SK-N-SH (cell line): Measurements from ENCODE around the gene CTBP1. TPM values are rescaled to one million over a fixed set of nuclear protein-coding genes. Genes with fewer than 3 reads are reported as not detected.

Source experiments
- CTCF ChIA-PET: fragments of 300-600, 350-600 bp; formaldehyde crosslinking; extraction: SDS; loops from one replicate; lab custom pipeline; 2021; lab: Yijun Ruan, JAX
- POLR2A ChIA-PET: fragments of 350-600 bp; sonication (Branson Sonifier 250); formaldehyde crosslinking; extraction: SDS; loops from one replicate; lab custom pipeline; 2020; ENCODE audit warnings: antibody characterized with exemption, inconsistent platforms; lab: Yijun Ruan, JAX
- DNase-seq: peaks from one replicate; pipeline ENCODE4 v3.0.0; 2012
- H2AFZ ChIP-seq: fragments of 200-600 bp; sonication (generic); 2 replicates; pipeline ENCODE4 v1.8.1; 2016; ENCODE audit warnings: antibody characterized with exemption, mild to moderate bottlenecking, low read depth
- H3F3A ChIP-seq: fragments of 200-600 bp; sonication (generic); replicated peaks from 2 replicates; pipeline ENCODE3; 2016; ENCODE audit warnings: antibody characterized with exemption, mild to moderate bottlenecking; ENCODE audit not compliant: insufficient read depth
- H3K27ac ChIP-seq, 2 experiments: fragments of 200-500 bp in 1 of 2; fragments of 200-600 bp in 1 of 2; sonication (Bioruptor generic) in 1 of 2; sonication (generic), shearing (Covaris generic) in 1 of 2; 2 replicates each; pipeline versions ENCODE4 v1.5.1 to v1.6.1; 2014 to 2016; ENCODE audit warnings: low read depth in 2 of 2, inconsistent platforms in 1 of 2, low read length in 1 of 2, mild to moderate bottlenecking in 1 of 2, mixed read lengths in 1 of 2
- H3K27me3 ChIP-seq: fragments of 200-600 bp; sonication (generic), shearing (Covaris generic); 2 replicates; pipeline ENCODE4 v1.6.1; 2016; ENCODE audit warnings: mixed run types; ENCODE audit not compliant: insufficient read depth
- H3K36me3 ChIP-seq, 2 experiments: fragments of 200-500 bp in 1 of 2; fragments of 200-600 bp in 1 of 2; sonication (Bioruptor generic) in 1 of 2; sonication (generic) in 1 of 2; replicated peaks in 1 of 2; 2 replicates each; pipeline versions ENCODE3 to v1.5.1; 2014 to 2016; ENCODE audit warnings: low read length in 1 of 2, mild to moderate bottlenecking in 1 of 2; ENCODE audit not compliant: insufficient read depth in 2 of 2, control insufficient read depth in 1 of 2
- H3K4me1 ChIP-seq, 2 experiments: fragments of 200-500 bp in 1 of 2; fragments of 200-600 bp in 1 of 2; sonication (Bioruptor generic) in 1 of 2; sonication (generic), shearing (Covaris generic) in 1 of 2; 2 replicates each; pipeline versions ENCODE4 v1.5.1 to v1.6.1; 2014 to 2016; ENCODE audit warnings: low read depth in 1 of 2, low read length in 1 of 2, mixed run types in 1 of 2; ENCODE audit not compliant: insufficient read depth in 2 of 2, control insufficient read depth in 1 of 2
- H3K4me2 ChIP-seq: fragments of 200-600 bp; sonication (generic), shearing (Covaris generic); 2 replicates; pipeline ENCODE4 v1.6.1; 2017; ENCODE audit warnings: mixed run types
- H3K4me3 ChIP-seq, 2 experiments: fragments of 200-500 bp in 1 of 2; fragments of 200-600 bp in 1 of 2; sonication (Bioruptor generic) in 1 of 2; sonication (generic), shearing (Covaris generic) in 1 of 2; 2 replicates each; pipeline versions ENCODE4 v1.5.1 to v1.8.1; 2014 to 2016; ENCODE audit warnings: low read depth in 2 of 2, inconsistent platforms in 1 of 2, low read length in 1 of 2, mild to moderate bottlenecking in 1 of 2, mixed read lengths in 1 of 2, moderate library complexity in 1 of 2
- H3K79me2 ChIP-seq: fragments of 200-600 bp; sonication (generic); 2 replicates; pipeline ENCODE4 v1.8.1; 2017; ENCODE audit warnings: mild to moderate bottlenecking; ENCODE audit not compliant: insufficient read depth
- H3K9ac ChIP-seq: fragments of 200-600 bp; sonication (generic); 2 replicates; pipeline ENCODE4 v1.6.1; 2017; ENCODE audit warnings: mixed run types
- H3K9me2 ChIP-seq: fragments of 200-600 bp; sonication (generic); 2 replicates; pipeline ENCODE4 v1.6.1; 2017; ENCODE audit warnings: mixed run types
- H3K9me3 ChIP-seq: fragments of 200-600 bp; sonication (generic); 2 replicates; pipeline ENCODE4 v1.6.1; 2017; ENCODE audit warnings: mixed run types, mild to moderate bottlenecking, moderate library complexity
- H4K20me1 ChIP-seq: fragments of 200-600 bp; sonication (generic); 2 replicates; pipeline ENCODE4 v1.6.1; 2017; ENCODE audit warnings: mild to moderate bottlenecking, mixed run types; ENCODE audit not compliant: insufficient read depth
- EP300 ChIP-seq, 2 experiments: IDR thresholded peaks; 2 replicates each; pipeline versions ENCODE4 v1.4.0 to v1.6.1; 2012; ENCODE audit warnings: borderline replicate concordance in 1 of 2, low read depth in 1 of 2, low read length in 1 of 2
- FOXJ3 ChIP-seq: sonication (generic); formaldehyde crosslinking; IDR thresholded peaks from 2 replicates; pipeline ENCODE4 v1.5.1; 2020; ENCODE audit warnings: mild to moderate bottlenecking, missing genetic modification reagents
- GABPA ChIP-seq: IDR thresholded peaks from 2 replicates; pipeline ENCODE4 v1.4.0; 2012; ENCODE audit warnings: low read depth, mild to moderate bottlenecking
- GATA2 ChIP-seq: sonication (generic); formaldehyde crosslinking; IDR thresholded peaks from 2 replicates; pipeline ENCODE4 v1.5.0; 2020; ENCODE audit warnings: mild to moderate bottlenecking, missing genetic modification reagents
- MEF2A ChIP-seq: IDR thresholded peaks from 2 replicates; pipeline ENCODE4 v1.4.0; 2012; ENCODE audit warnings: low read depth, borderline replicate concordance
- POLR2AphosphoS5 ChIP-seq: IDR thresholded peaks from 2 replicates; pipeline ENCODE4 v1.6.1; 2012; ENCODE audit warnings: low read depth, low read length
- RXRA ChIP-seq: IDR thresholded peaks from 2 replicates; pipeline ENCODE4 v1.4.0; 2012; ENCODE audit warnings: low read depth, mild to moderate bottlenecking, borderline replicate concordance
- SIN3A ChIP-seq: IDR thresholded peaks from 2 replicates; pipeline ENCODE4 v1.6.1; 2012; ENCODE audit warnings: low read depth, mild to moderate bottlenecking, low read length, moderate library complexity, borderline replicate concordance
- TEAD4 ChIP-seq: IDR thresholded peaks from 2 replicates; pipeline ENCODE4 v1.4.0; 2012; ENCODE audit warnings: mild to moderate bottlenecking, borderline replicate concordance; ENCODE audit not compliant: insufficient read depth
- WGBS: methylation state at CpG from one replicate; pipeline ENCODE4 v1.1.6; 2017; ENCODE audit warnings: low lambda C conversion rate; 5-methylcytosine and 5-hydroxymethylcytosine counted together
- polyA plus RNA-seq, 3 experiments: library from polyadenylated mRNA; depleted of rRNA; stranded (reverse); fragments of >200 nt; gene quantifications; 2 replicates each; pipeline ENCODE4 v1.2.3, GENCODE V29; 2012
- TF ChIP-seq, protein P1 (sequence below): fragments of 150-350 bp; IDR thresholded peaks from 2 replicates; pipeline ENCODE4 v1.6.1; 2017; ENCODE audit warnings: antibody characterized with exemption, low read length, low read depth, borderline replicate concordance
- TF ChIP-seq, protein P2 (sequence below): IDR thresholded peaks from 2 replicates; pipeline ENCODE4; 2012
- TF ChIP-seq, protein P3 (sequence below): fragments of 150-350 bp; IDR thresholded peaks from 2 replicates; pipeline ENCODE4 v1.6.1; 2016; ENCODE audit warnings: mild to moderate bottlenecking, low read depth, low read length

The CTBP1 gene
- polyA plus RNA-seq, 1 of the 3 experiments (the other 2 are of a cell fraction), result 183 TPM

DNA sequence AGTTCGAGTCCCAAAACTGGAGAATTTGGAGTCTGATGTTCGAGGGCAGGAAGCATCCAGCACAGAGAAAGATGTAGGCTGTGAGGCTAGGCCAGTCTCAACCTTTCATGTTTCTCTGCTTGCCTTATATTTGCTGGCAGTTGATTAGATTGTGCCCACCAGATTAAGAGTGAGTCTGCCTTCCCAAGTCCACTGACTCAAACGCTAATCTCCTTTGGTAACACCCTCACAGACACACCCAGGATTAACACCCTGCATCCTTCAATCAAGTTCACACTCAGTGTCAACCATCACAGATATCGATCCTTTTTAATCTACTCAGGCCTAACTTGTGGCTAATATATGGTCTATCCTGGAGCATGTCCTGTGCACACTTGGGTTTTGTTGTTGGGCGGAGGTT, 22.8 kb upstream of the CTBP1 start:
- no peaks in the 10 kb centered on the region for H3K36me3 ChIP-seq
- TF ChIP-seq FOXJ3 (CRISPR knock-in tag), result no peak
- no peak for TF ChIP-seq TEAD4
- no peak for TF ChIP-seq MEF2A
- TF ChIP-seq POLR2AphosphoS5, result no peak
- no peak for TF ChIP-seq SIN3A
- no peak for TF ChIP-seq GATA2 (CRISPR knock-in tag)
- no peak for TF ChIP-seq RXRA
- TF ChIP-seq, protein P1, sequence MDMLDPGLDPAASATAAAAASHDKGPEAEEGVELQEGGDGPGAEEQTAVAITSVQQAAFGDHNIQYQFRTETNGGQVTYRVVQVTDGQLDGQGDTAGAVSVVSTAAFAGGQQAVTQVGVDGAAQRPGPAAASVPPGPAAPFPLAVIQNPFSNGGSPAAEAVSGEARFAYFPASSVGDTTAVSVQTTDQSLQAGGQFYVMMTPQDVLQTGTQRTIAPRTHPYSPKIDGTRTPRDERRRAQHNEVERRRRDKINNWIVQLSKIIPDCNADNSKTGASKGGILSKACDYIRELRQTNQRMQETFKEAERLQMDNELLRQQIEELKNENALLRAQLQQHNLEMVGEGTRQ, result no peak
- TF ChIP-seq, protein P2, sequence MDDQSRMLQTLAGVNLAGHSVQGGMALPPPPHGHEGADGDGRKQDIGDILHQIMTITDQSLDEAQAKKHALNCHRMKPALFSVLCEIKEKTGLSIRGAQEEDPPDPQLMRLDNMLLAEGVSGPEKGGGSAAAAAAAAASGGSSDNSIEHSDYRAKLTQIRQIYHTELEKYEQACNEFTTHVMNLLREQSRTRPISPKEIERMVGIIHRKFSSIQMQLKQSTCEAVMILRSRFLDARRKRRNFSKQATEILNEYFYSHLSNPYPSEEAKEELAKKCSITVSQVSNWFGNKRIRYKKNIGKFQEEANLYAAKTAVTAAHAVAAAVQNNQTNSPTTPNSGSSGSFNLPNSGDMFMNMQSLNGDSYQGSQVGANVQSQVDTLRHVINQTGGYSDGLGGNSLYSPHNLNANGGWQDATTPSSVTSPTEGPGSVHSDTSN, result no peak
- no peak for TF ChIP-seq GABPA
- TF ChIP-seq EP300 (IDR thresholded peaks at IDR 0.05; ENCODE audit: borderline replicate concordance in 1 of 2, low read depth in 1 of 2, low read length in 1 of 2), result no peak
- TF ChIP-seq, all 33 proteins: peak for 0
- Histone ChIP-seq H3K9me3 (peaks cover 5% of the 10 kb centered on the region; the same call in 1 of the 2 replicates), H3F3A (no peaks in the 10 kb centered on the region), H2AFZ (no peak overlapping the region), H3K9ac (no peak overlapping the region), H3K4me2 (no peak overlapping the region), H3K9me2 (no peaks in the 10 kb centered on the region), H3K79me2 (no peaks in the 10 kb centered on the region), H3K27me3 (no peaks in the 10 kb centered on the region), H3K27ac (no peak overlapping the region), H3K4me1 (no peaks in the 10 kb centered on the region), H3K4me3 (no peak overlapping the region), H4K20me1 (no peaks in the 10 kb centered on the region)
- no peak for DNase-seq
- ChIA-PET POLR2A (no interaction called here), CTCF (no interaction called here)
- WGBS, result 73% methylated on average over 5 of the region's 5 CpGs

DNA sequence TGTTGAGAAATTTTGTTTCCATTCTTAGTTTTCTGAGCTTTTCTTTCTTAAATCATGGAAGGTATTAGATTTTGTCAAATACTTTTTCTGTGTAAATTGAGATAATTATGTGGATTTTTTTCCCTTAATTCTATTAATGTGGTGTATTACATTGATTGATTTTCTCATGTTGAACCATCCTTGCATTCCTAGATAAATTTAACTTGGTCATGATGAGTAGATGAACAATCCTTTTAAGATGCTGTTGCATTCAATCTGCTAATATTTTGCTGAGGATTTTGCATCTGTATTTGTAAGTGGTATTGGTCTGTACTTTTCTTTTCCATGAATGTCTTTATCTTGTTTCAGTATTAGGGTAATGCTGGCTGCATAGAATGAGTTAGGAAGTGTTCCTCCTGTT, 20.3 kb upstream of the CTBP1 start:
- CTCF ChIA-PET, result interaction anchor here (1.2 to 2.8 kb wide), 5 partner anchors 9 to 141 kb away, joined by 3 to 27 read pairs (median 8); no protein-coding TSS in a partner anchor
- no peaks in the 10 kb centered on the region for H3K36me3 ChIP-seq
- H3K4me3 ChIP-seq, result no peak overlapping the region
- TF ChIP-seq, protein P3, sequence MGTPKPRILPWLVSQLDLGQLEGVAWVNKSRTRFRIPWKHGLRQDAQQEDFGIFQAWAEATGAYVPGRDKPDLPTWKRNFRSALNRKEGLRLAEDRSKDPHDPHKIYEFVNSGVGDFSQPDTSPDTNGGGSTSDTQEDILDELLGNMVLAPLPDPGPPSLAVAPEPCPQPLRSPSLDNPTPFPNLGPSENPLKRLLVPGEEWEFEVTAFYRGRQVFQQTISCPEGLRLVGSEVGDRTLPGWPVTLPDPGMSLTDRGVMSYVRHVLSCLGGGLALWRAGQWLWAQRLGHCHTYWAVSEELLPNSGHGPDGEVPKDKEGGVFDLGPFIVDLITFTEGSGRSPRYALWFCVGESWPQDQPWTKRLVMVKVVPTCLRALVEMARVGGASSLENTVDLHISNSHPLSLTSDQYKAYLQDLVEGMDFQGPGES, result no peak
- no peak for TF ChIP-seq TEAD4
- TF ChIP-seq, all 33 proteins: peak for 0
- Histone ChIP-seq H2AFZ (no peak overlapping the region), H4K20me1 (no peaks in the 10 kb centered on the region), H3K9me2 (no peaks in the 10 kb centered on the region), H3K4me2 (no peak overlapping the region), H3K79me2 (no peaks in the 10 kb centered on the region), H3K9me3 (peaks cover 5% of the 10 kb centered on the region; the same call in 1 of the 2 replicates), H3F3A (no peaks in the 10 kb centered on the region), H3K27ac (no peak overlapping the region), H3K27me3 (no peaks in the 10 kb centered on the region), H3K9ac (no peak overlapping the region), H3K4me1 (no peaks in the 10 kb centered on the region)
- no peak for DNase-seq
- POLR2A ChIA-PET, result no interaction called here
